Tibial artery (tissue), 4 donors: ENCODE measurements around the gene FBXO21.

Source experiments
- DNase-seq, 2 donors: peaks; one replicate each; pipeline ENCODE4 v3.0.0-alpha.2; 2019
- H3K27ac ChIP-seq, 2 donors: fragments of 200-600 bp; sonication (generic) in 1 of 2; 1 replicate in 1 of 2; 2 replicates in 1 of 2; pipeline ENCODE4 v1.5.1; 2018 to 2019; ENCODE audit warnings: mild to moderate bottlenecking in 1 of 2
- H3K27me3 ChIP-seq, 2 donors: fragments of 200-600 bp; sonication (generic) in 1 of 2; one replicate each; pipeline versions ENCODE4 v1.5.1 to v1.6.0; 2016 to 2019
- H3K36me3 ChIP-seq, 3 donors: fragments of 200-600 bp; sonication (generic) in 2 of 3; one replicate each; pipeline ENCODE4 v1.5.1; 2016 to 2019; ENCODE audit warnings: mild to moderate bottlenecking in 2 of 3
- H3K4me1 ChIP-seq, 4 donors: fragments of 200-600 bp; sonication (generic) in 2 of 4; 1 replicate in 3 of 4; 2 replicates in 1 of 4; pipeline ENCODE4 v1.5.1; 2016 to 2019
- H3K4me3 ChIP-seq, 2 donors: fragments of 200-600 bp; sonication (generic) in 1 of 2; 1 replicate in 1 of 2; 2 replicates in 1 of 2; pipeline ENCODE4 v1.5.1; 2018 to 2019; ENCODE audit warnings: mild to moderate bottlenecking in 2 of 2
- H3K9me3 ChIP-seq, 3 donors: fragments of 200-600 bp; sonication (generic) in 1 of 3; one replicate each; pipeline ENCODE4 v1.5.1; 2016 to 2019
- intact Hi-C: fragments of 100-400 bp; cut with DNase I; formaldehyde crosslinking; loops from one replicate; pipeline ENCODE4 v1.15.0; 2023; ENCODE audit warnings: low total_unique reads
- TF ChIP-seq, protein P1 (sequence below), 2 experiments: fragments of 200-600 bp in 1 of 2; fragments of 450-650 bp in 1 of 2; IDR thresholded peaks; one replicate each; pipeline ENCODE4 v1.5.1; 2017 to 2019; ENCODE audit warnings: antibody characterized with exemption in 2 of 2, mild to moderate bottlenecking in 1 of 2, moderate library complexity in 1 of 2

FBXO21 gene

DNA sequence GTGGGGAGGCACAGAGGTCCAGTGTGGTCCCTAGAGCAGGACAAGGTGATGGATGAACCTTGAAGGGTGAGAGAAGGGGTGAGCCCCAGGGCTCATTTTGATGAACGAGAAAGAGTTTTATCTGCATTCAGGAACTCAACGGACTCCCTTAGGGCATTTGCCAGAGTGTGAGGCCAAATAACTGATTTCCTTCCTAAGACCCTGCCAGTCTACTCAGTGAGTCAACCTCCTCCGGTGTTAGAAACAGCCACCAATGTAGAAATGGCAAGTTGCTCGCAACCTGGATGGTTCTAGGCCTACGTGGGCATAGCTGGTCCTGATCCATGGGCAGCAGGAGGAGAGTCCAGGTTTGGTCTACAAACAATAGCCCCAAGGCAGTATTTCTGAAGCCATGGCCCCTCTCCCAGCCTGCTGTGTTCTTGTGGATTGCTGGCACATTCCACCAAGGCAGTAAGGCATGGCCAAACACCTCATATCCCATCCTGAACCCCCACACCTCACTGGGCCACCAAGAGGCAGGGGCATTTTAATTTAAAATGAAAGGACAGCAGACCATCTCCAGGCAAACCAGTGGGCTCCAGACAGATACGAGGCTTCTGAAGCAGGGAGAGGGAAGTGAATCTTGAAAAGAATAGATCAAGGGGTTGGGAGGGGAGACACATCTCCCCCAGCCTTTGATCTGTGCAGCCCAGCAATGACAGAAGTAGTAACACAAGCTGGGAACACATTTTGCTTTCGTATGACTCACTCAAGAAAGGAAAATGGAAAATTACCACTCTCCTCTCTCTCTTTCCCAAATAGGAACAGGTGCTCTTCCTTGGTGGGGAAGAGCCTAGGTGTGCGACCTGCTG is 65.6 kb downstream of the FBXO21 start:
- H3K27ac ChIP-seq: no peak overlapping the region
- intact Hi-C loops: loop anchor here (10.0 kb wide), 1 partner anchor 420 kb away; no protein-coding TSS in a partner anchor
- DNase-seq: no peak
- H3K9me3 ChIP-seq: no peaks in the 10 kb centered on the region
- H3K4me3 ChIP-seq: no peak overlapping the region
- H3K4me1 ChIP-seq: no peaks in the 10 kb centered on the region
- H3K27me3 ChIP-seq: no peaks in the 10 kb centered on the region
- H3K36me3 ChIP-seq: no peaks in the 10 kb centered on the region
- TF ChIP-seq, protein P1, sequence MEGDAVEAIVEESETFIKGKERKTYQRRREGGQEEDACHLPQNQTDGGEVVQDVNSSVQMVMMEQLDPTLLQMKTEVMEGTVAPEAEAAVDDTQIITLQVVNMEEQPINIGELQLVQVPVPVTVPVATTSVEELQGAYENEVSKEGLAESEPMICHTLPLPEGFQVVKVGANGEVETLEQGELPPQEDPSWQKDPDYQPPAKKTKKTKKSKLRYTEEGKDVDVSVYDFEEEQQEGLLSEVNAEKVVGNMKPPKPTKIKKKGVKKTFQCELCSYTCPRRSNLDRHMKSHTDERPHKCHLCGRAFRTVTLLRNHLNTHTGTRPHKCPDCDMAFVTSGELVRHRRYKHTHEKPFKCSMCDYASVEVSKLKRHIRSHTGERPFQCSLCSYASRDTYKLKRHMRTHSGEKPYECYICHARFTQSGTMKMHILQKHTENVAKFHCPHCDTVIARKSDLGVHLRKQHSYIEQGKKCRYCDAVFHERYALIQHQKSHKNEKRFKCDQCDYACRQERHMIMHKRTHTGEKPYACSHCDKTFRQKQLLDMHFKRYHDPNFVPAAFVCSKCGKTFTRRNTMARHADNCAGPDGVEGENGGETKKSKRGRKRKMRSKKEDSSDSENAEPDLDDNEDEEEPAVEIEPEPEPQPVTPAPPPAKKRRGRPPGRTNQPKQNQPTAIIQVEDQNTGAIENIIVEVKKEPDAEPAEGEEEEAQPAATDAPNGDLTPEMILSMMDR (IDR thresholded peaks at IDR 0.05): no peak

DNA sequence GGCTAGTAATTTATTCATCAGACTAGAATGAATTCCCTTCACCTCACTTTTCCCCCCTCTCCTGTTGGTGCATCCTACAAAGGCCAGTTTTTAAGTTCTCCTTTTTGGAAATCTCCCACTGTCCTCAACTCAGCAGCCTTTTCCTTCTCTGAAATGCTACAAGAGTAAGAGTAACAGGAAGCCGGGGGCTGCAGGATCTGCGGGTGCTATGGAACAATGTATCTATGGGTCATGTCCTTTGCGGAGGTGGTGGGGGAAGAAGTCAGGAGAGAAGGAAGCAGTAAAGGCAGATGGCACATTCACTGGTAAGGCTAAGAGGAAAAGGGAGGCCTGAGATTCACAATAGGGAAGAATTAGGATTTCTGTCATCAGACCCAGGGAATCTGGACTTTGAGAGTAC is 68.8 kb downstream of the FBXO21 start:
- Histone ChIP-seq H3K36me3 (no peaks in the 10 kb centered on the region), H3K9me3 (no peaks in the 10 kb centered on the region), H3K4me1 (peaks cover 0 to 8% (median 5%) of the 10 kb centered on the region in 4 donors), H3K27me3 (no peaks in the 10 kb centered on the region), H3K4me3 (no peak overlapping the region), H3K27ac (no peak overlapping the region)
- DNase-seq: no peak
- TF ChIP-seq, protein P1 (IDR thresholded peaks at IDR 0.05): no peak
- intact Hi-C loops: loop anchor here (10.0 kb wide), 1 partner anchor 417 kb away; no protein-coding TSS in a partner anchor

DNA sequence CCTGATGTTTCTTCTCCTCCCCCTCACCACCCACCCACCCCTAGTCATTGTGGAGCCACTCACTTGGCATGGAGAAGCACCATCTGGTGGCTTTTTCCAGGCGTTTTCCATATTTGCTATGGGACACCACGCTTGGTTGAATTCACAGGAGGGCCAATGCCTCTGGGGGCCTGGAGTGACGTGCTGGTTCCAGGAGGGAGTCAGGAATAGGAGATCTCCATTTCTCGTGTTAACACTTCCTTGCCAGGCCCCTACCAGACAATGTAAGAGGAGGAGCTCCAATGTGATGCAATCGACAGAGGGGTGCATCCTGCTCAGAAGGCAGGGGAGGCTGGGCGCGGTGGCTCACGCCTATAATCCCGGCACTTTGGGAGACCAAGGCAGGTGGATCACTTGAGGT is 69.5 kb downstream of the FBXO21 start:
- intact Hi-C loops: loop anchor here (10.0 kb wide), 1 partner anchor 416 kb away; no protein-coding TSS in a partner anchor
- no peak for DNase-seq

DNA sequence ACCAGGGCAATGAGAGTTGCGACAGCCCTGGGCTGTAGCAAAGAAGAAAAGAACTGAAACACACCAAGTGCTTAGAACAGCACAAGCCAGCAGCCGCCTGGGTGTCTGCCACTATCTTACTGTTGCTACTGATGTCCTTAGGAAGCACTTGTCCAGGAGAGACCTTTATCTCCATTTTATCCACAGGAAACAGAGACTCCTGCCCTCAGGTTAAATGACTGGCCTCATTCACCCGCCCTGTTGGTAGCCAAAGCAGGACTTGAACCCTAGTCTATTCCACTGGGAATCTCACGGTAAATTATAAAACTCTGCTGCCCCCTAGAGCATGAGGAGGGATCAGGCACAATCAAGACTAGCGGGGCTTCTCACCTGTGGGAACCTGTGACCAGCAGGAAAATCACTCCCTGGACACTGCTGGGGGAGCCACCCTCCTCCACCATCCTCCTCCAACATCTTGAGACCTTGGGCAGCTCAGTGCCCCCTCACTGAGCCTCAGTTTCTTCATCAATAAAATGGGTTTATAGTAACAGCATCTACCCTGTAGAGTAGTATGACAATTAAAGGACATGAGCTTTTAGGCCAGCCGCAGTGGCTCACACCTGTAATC is 70.6 kb downstream of the FBXO21 start:
- Histone ChIP-seq H3K27ac (no peak overlapping the region), H3K27me3 (no peaks in the 10 kb centered on the region), H3K4me3 (no peak overlapping the region), H3K36me3 (no peaks in the 10 kb centered on the region), H3K9me3 (no peaks in the 10 kb centered on the region), H3K4me1 (peaks cover 0 to 8% (median 5%) of the 10 kb centered on the region in 4 donors)
- intact Hi-C loops: loop anchor here (5.0 to 10.0 kb wide), 2 partner anchors 92 to 415 kb away; no protein-coding TSS in a partner anchor
- DNase-seq: peak in 1 of 2 donors; percentile 58
- TF ChIP-seq, protein P1 (IDR thresholded peaks at IDR 0.05): peak; percentile 48 to 58

More for the DNA sequence above, 69.5 kb downstream of the FBXO21 start:
- Histone ChIP-seq H3K36me3 (no peaks in the 10 kb centered on the region), H3K9me3 (no peaks in the 10 kb centered on the region), H3K27ac (no peak overlapping the region), H3K4me3 (no peak overlapping the region), H3K4me1 (peaks cover 0 to 8% (median 5%) of the 10 kb centered on the region in 4 donors), H3K27me3 (no peaks in the 10 kb centered on the region)
- TF ChIP-seq, protein P1 (IDR thresholded peaks at IDR 0.05): no peak

DNA sequence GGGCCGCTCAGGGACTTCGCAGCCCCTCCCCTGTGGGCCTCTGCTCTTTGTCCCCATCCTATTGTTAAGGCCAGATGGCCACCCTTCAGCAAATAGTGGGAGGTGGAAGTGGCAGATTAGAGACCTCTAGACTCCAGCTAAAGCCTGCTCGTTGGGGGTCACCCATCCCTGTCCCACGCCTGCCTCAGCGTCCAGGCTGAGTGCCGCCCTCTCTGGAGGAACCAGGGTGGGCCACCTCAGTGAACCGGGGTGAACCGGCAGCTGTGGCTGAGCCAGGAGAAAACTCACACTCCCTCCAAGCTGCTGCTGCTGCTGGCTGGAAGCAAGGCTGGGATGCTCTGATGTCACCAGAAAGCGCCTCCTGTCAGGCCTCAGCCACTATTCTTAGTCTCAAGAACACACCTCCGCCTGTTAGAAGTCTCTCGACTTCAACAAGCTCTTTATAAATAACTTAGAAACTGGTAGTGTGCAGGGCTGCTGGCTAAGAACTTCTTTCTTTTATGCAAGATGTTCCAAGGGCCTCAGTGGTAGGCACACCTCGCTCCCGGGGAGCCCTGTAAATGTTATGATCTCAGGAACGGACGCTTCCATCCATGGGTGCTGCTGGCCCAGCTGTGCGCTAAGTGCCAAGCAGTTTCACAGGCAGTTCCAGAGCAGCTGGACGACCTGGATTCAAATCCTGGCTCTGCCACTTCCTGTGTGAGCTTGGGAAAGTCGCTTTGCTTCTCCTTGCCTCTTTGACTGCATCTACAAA is 71.3 kb downstream of the FBXO21 start:
- Histone ChIP-seq H3K4me1 (peaks cover 0 to 8% (median 5%) of the 10 kb centered on the region in 4 donors), H3K27me3 (no peaks in the 10 kb centered on the region), H3K9me3 (no peaks in the 10 kb centered on the region), H3K4me3 (no peak overlapping the region), H3K36me3 (no peaks in the 10 kb centered on the region), H3K27ac (no peak overlapping the region)
- no peak for DNase-seq
- TF ChIP-seq, protein P1 (IDR thresholded peaks at IDR 0.05): no peak
- intact Hi-C loops: loop anchor here (5.0 kb wide), 1 partner anchor 92 kb away; no protein-coding TSS in a partner anchor
